Measurements from ENCODE around the gene ERRFI1.

ERRFI1 gene

DNA sequence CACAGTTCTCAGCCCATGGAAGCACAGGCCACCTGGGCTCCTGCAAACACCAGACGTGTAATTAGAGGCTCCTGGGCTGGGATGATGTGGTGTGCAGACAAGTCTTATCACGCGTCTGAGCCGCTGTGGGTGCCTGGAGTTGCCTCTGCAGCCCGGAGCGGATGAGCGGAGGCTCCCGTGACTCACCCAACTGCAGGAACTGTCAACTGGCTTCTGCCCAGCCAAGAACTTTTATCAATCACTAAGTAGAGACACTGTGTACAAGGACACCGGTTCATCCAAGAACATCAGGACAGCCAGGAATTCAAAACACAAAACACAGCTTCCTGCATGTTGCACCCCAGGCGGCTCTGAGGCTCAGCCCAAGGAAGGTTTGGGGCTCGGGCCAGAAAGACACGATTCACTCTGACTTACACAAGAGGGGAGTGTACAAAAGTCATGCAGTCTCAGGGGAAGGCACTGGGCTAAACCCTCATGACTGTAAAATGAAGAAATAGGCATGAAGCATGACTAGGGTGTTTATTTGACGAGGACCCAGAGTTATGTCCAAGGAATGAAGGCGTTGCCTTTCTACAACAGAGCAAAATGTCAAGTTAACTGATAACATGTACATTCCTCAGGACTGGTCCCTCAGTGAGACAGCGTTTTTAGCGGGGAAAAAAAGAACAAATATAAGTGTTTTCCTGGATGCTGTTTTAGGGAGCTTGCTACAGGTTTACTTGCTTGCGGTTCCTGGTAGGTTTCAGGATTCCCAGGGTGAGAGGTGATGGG is 21.1 kb downstream of the ERRFI1 start:
- no peak overlapping the region for H3K27ac ChIP-seq
- TF ChIP-seq FOXP2 (optimal IDR thresholded peaks at IDR 0.05; ENCODE audit: control extremely low read depth, extremely low read length, insufficient read depth) (no peak), POLR2AphosphoS5 (IDR thresholded peaks at IDR 0.05; ENCODE audit: borderline replicate concordance, low read depth, low read length) (no peak), EZH2 (IDR thresholded peaks at IDR 0.05) (no peak)
- H3K9me3 ChIP-seq (ENCODE audit: low read depth, low read length): no peaks in the 10 kb centered on the region
- H3K4me3 ChIP-seq: no peak overlapping the region
- no peaks in the 10 kb centered on the region for H3K36me3 ChIP-seq (ENCODE audit: insufficient read depth, low read length)
- H3K9ac ChIP-seq (ENCODE audit: insufficient read length): no peak overlapping the region
- no peak for DNase-seq (ENCODE audit: low read depth, low spot score)

DNA sequence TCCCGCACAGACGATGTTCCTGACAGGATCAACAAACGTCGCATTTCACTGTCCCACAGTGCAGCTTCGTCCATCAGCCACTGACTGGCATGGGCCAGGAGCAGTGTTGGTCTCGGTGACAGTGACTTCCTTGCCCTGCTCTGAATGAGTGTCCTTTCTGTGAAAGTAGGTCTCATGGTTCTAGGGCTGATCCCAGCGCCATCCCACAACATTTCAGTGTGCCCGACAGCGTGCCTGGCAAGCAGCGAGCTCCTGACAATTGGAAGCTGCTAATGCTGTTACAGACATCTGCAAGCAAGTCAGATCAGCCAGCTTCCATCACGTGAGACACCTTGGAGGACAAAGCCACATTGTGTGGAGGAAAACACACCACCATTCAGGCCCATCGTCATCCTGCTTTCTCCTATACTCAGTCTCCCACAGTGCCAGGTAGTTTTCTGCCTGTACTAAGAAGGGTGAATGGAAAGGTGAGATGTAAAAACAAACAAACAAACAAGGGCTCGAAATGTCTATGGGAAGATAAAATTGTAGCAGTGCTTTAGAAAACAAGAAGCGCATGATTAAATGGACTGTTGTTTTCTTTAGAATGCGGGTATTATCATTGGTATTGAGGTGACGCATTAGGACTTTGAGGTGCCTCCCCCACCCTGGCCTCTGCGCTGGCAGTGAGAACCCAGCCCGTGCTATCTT is 21.9 kb downstream of the ERRFI1 start:
- H3K4me3 ChIP-seq: no peak overlapping the region
- H3K9ac ChIP-seq (ENCODE audit: insufficient read length): no peak overlapping the region
- TF ChIP-seq EZH2 (IDR thresholded peaks at IDR 0.05) (no peak), FOXP2 (optimal IDR thresholded peaks at IDR 0.05; ENCODE audit: control extremely low read depth, extremely low read length, insufficient read depth) (no peak), POLR2AphosphoS5 (IDR thresholded peaks at IDR 0.05; ENCODE audit: borderline replicate concordance, low read depth, low read length) (no peak)
- DNase-seq (ENCODE audit: low read depth, low spot score): no peak
- no peaks in the 10 kb centered on the region for H3K9me3 ChIP-seq (ENCODE audit: low read depth, low read length)
- no peaks in the 10 kb centered on the region for H3K36me3 ChIP-seq (ENCODE audit: insufficient read depth, low read length)
- no peak overlapping the region for H3K27ac ChIP-seq

DNA sequence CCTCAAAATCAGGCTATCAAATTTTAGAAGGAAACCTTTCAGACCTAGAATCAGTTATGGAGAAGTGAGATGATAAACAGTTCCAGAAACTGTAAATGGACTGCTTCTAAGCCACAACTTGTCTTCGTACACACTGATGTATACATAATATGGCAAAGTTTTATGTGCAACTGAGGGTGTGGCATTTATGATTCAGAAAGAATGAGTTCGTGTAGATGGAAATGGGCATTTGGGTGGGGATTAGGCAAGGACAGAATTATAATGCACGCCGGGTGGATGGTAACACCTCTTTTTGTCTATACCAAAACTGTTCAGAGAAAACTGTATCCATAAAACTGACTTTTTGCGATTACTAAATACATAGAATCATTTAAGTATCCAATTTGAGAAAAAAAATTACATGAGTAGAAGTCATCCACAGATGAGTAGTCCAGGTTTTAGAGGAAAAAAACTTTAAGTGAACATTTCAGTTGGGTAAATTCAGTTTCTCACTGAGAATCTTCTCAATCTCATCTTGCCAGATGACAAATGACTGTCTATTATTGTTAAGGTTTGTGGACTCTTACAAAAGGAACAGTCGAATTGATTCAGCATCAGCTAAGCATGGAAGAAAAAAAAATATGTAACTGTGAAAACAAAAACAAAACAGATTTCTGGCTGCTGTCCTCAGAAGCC is 22.5 kb downstream of the ERRFI1 start:
- no peak overlapping the region for H3K27ac ChIP-seq
- DNase-seq (ENCODE audit: low read depth, low spot score): no peak
- no peaks in the 10 kb centered on the region for H3K9me3 ChIP-seq (ENCODE audit: low read depth, low read length)
- no peak overlapping the region for H3K9ac ChIP-seq (ENCODE audit: insufficient read length)
- TF ChIP-seq FOXP2 (optimal IDR thresholded peaks at IDR 0.05; ENCODE audit: control extremely low read depth, extremely low read length, insufficient read depth) (no peak), POLR2AphosphoS5 (IDR thresholded peaks at IDR 0.05; ENCODE audit: borderline replicate concordance, low read depth, low read length) (no peak), EZH2 (IDR thresholded peaks at IDR 0.05) (no peak)
- no peaks in the 10 kb centered on the region for H3K36me3 ChIP-seq (ENCODE audit: insufficient read depth, low read length)
- no peak overlapping the region for H3K4me3 ChIP-seq

DNA sequence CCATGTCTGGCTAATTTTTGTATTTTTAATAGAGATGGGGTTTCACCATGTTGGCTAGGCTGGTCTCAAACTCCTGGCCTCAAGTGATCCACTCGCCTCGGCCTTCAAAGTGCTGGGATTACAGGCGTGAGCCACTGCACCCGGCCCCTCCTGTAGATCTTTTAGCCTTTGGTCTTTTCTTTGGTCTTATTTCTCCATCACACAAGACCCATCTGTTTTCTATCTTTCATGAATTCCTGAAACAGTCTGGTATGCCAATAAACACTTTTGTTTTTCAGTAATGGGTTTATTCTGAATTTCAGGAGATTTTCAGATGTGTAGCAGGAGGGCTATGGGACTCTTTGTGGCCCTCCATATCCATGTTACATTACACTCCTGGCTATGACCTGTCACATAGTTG is 23.2 kb downstream of the ERRFI1 start:
- no peak overlapping the region for H3K27ac ChIP-seq
- no peaks in the 10 kb centered on the region for H3K36me3 ChIP-seq (ENCODE audit: insufficient read depth, low read length)
- no peak overlapping the region for H3K9ac ChIP-seq (ENCODE audit: insufficient read length)
- TF ChIP-seq FOXP2 (optimal IDR thresholded peaks at IDR 0.05; ENCODE audit: control extremely low read depth, extremely low read length, insufficient read depth) (no peak), EZH2 (IDR thresholded peaks at IDR 0.05) (no peak), POLR2AphosphoS5 (IDR thresholded peaks at IDR 0.05; ENCODE audit: borderline replicate concordance, low read depth, low read length) (no peak)
- H3K4me3 ChIP-seq: no peak overlapping the region
- no peaks in the 10 kb centered on the region for H3K9me3 ChIP-seq (ENCODE audit: low read depth, low read length)
- DNase-seq (ENCODE audit: low read depth, low spot score): no peak

DNA sequence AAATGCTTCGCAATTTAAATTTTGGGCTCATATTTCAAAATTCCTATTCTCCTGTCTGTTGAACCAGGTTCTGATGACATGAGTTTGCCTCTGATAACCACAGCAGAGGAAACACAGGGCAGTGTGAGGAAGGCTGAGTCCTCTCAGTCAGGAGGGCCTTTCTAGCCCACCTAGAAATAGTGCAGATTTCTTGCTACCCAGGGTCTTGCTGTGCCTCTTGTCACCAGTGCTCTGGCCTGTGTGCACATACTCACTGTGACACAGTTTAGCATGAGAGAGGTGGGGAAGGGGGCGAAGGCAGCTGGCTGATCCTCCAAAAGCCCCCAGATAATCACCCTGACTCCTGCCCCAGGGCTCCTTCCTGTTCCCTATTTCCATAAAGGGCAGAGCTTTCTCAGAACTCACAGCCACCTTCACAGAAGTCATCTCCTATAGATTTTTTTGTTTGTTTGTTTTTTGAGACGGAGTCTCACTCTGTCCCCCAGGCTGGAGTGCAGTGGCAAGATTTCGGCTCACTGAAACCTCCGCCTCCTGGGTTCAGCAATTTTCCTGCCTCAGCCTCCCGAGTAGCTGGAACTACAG is 23.7 kb downstream of the ERRFI1 start:
- no peaks in the 10 kb centered on the region for H3K9me3 ChIP-seq (ENCODE audit: low read depth, low read length)
- DNase-seq (ENCODE audit: low read depth, low spot score): no peak
- no peak for TF ChIP-seq EZH2 (IDR thresholded peaks at IDR 0.05)
- TF ChIP-seq FOXP2 (optimal IDR thresholded peaks at IDR 0.05; ENCODE audit: control extremely low read depth, extremely low read length, insufficient read depth): no peak
- no peak for TF ChIP-seq POLR2AphosphoS5 (IDR thresholded peaks at IDR 0.05; ENCODE audit: borderline replicate concordance, low read depth, low read length)
- H3K9ac ChIP-seq (ENCODE audit: insufficient read length): no peak overlapping the region
- no peak overlapping the region for H3K27ac ChIP-seq
- H3K36me3 ChIP-seq (ENCODE audit: insufficient read depth, low read length): no peaks in the 10 kb centered on the region
- H3K4me3 ChIP-seq: no peak overlapping the region

DNA sequence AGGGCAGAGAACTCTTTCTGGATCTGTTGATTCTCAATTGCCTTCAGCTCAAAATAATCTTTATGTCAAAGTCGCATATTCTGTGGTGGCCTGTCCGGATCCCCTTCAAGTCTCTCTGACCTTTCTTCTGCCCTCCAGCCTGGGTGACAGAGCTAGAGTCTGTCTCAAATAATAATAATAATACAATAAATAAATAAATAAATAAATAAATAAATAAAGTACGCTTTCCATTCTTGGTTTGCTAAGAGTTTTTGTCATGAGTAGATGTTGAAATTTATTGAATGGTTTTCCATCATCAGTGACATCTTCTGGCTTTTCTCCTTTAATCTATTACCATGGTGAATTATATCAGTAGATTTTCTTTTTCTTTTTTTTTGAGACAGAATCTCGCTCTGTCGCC is 30.7 kb downstream of the ERRFI1 start:
- no peak for DNase-seq (ENCODE audit: low read depth, low spot score)
- Histone ChIP-seq H3K9ac (ENCODE audit: insufficient read length) (no peak overlapping the region), H3K36me3 (ENCODE audit: insufficient read depth, low read length) (no peaks in the 10 kb centered on the region), H3K4me3 (no peak overlapping the region), H3K9me3 (ENCODE audit: low read depth, low read length) (no peaks in the 10 kb centered on the region), H3K27ac (no peak overlapping the region)
- TF ChIP-seq FOXP2 (optimal IDR thresholded peaks at IDR 0.05; ENCODE audit: control extremely low read depth, extremely low read length, insufficient read depth) (no peak), EZH2 (IDR thresholded peaks at IDR 0.05) (no peak), POLR2AphosphoS5 (IDR thresholded peaks at IDR 0.05; ENCODE audit: borderline replicate concordance, low read depth, low read length) (no peak)

DNA sequence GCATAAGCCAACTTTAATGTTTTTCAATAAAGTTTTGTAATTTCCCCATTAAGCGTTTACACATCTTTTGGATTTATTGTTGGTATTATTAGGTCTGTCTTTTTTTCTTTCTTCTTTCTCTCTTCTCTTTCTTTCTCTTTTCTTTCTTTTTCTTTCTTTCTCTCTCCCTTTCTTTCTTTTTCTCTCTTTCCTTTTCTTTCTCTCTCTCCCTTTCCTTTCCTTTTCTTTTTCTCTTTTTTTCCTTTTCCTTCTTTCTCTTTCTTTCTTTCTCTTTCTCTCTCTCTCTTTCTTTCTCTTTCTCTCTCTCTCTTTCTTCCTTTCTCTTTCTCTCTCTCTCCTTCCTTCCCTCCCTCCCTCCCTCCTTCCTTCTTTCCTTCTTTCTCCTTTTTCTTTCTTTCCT is 31.3 kb downstream of the ERRFI1 start:
- H3K36me3 ChIP-seq (ENCODE audit: insufficient read depth, low read length): no peaks in the 10 kb centered on the region
- no peak for DNase-seq (ENCODE audit: low read depth, low spot score)
- H3K9me3 ChIP-seq (ENCODE audit: low read depth, low read length): no peaks in the 10 kb centered on the region
- TF ChIP-seq EZH2 (IDR thresholded peaks at IDR 0.05) (no peak), FOXP2 (optimal IDR thresholded peaks at IDR 0.05; ENCODE audit: control extremely low read depth, extremely low read length, insufficient read depth) (no peak), POLR2AphosphoS5 (IDR thresholded peaks at IDR 0.05; ENCODE audit: borderline replicate concordance, low read depth, low read length) (no peak)
- H3K9ac ChIP-seq (ENCODE audit: insufficient read length): no peak overlapping the region
- no peak overlapping the region for H3K27ac ChIP-seq
- no peak overlapping the region for H3K4me3 ChIP-seq
